Right renal cortex interstitium (tissue), 3 donors: ENCODE measurements around the gene TIRAP. TPM values are rescaled to one million over a fixed set of nuclear protein-coding genes. Genes with fewer than 3 reads are reported as not detected.

ENCODE experiments used
- DNase-seq, 3 donors: peaks; one replicate each; pipeline ENCODE4 v3.0.0-alpha.2; 2013; ENCODE audit warnings: low read depth in 3 of 3, low spot score in 2 of 3
- polyA plus RNA-seq, 3 donors: library from polyadenylated mRNA; unstranded; fragments of 120-200 nt; gene quantifications; one replicate each; pipeline ENCODE4 v1.2.1, GENCODE V29; 2013; ENCODE audit not compliant: insufficient read length in 3 of 3

TIRAP gene
- polyA plus RNA-seq, 3 donors, result 9.0 to 10.7 (median 10.1) TPM

GRCh38 chr11:126339073-126339862 is 56.4 kb downstream of the TIRAP start:
- DNase-seq, result no peak

GRCh38 chr11:126339863-126340434 is 57.1 kb downstream of the TIRAP start:
- no peak for DNase-seq

- no peak for DNase-seq
These were observed 58.2 kb downstream of the TIRAP start for GRCh38 chr11:126340960-126341606.

GRCh38 chr11:126341760-126342161 is 58.9 kb downstream of the TIRAP start:
- DNase-seq, result no peak

- DNase-seq, result no peak
These were observed 60.2 kb downstream of the TIRAP start for GRCh38 chr11:126343051-126343450.

Other genes with a start within 250 kb of the TIRAP start
- 10 to 100 TPM; 21.9 to 24.2 (median 23.7) TPM for gene CDON, start 220.2 kb upstream of the TIRAP start, polyA plus RNA-seq
- gene RPUSD4, start 71.4 kb upstream of the TIRAP start, polyA plus RNA-seq, result 10 to 100 TPM; 28.4 to 29.6 (median 28.4) TPM
- gene FAM118B, start 71.3 kb upstream of the TIRAP start, polyA plus RNA-seq, result 10 to 100 TPM; 29.0 to 31.6 (median 30.6) TPM
- gene SRPRA, start 14.2 kb upstream of the TIRAP start, polyA plus RNA-seq, result 10 to 100 TPM; 75.6 to 82.6 (median 79.5) TPM
- gene FOXRED1, start 13.9 kb upstream of the TIRAP start, polyA plus RNA-seq, result 10 to 100 TPM; 30.1 to 33.6 (median 31.9) TPM
- 10 to 100 TPM; 13.9 to 17.0 (median 16.0) TPM for gene DCPS, start 21.0 kb downstream of the TIRAP start, polyA plus RNA-seq
- 10 to 100 TPM; 17.2 to 19.2 (median 18.4) TPM for gene ST3GAL4, start 72.6 kb downstream of the TIRAP start, polyA plus RNA-seq